GM19240 (cell line): ENCODE results near the gene PTPRD.

Source experiments
- DNase-seq: peaks from one replicate; pipeline ENCODE4 v3.0.0; 2011; ENCODE audit warnings: low spot score; ENCODE audit not compliant: insufficient read length

Gene PTPRD

DNA sequence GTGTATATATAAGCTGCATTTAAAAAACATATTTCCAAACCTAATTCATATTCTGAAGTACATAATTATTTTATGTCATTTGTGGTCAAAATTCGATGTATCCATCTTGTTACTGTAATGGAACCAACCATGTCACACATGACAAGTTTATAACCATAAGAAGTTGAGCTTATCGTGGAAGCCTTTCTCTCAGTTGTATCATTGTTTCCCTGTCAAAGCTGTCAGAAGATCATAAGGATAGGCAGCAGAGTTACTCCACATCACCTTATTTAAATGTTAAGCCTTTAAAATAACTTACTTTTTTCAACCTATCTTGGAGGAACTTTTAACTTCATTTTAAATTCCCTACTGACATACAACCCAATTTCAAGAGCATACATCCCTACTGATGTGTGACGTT is 841.5 kb downstream of the PTPRD start:
- DNase-seq, result no peak

DNA sequence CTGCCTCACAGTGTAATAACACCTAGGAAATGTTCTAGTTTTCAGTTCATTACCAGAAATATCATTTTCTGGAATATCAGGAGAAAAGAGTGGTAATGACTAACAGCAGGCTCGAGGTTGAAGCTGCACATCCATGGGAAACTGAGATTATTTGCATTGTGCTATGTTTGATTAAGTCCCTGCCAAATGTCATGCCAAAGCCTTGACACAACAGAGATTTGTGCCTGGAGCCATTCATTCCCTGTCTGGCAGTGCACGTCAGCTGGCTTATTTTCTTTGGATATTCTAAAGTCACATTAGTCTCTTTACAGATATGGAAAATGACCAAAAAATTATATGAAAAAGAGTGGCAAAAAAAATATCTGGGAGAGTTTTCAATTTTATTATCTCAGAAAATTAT is 848.0 kb downstream of the PTPRD start:
- DNase-seq, result no peak

DNA sequence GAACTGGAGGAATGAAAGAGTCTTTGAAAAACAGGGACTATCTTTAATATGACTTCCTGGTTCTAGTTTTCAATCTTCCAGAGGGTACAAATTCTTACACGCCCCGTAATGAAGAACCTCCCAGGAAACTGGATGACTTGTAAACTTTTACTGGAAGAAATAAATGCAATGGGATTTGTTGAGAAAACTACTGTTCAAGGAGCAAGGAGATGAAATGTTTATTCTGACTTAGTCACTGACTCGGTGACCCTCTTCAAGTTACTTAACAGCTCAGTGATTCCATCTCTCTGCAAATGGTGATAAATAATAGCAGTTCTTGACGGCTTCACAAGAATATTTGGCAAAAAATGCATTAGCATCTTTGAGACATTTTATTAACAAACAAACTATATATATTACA is 858.6 kb downstream of the PTPRD start:
- DNase-seq, result no peak

DNA sequence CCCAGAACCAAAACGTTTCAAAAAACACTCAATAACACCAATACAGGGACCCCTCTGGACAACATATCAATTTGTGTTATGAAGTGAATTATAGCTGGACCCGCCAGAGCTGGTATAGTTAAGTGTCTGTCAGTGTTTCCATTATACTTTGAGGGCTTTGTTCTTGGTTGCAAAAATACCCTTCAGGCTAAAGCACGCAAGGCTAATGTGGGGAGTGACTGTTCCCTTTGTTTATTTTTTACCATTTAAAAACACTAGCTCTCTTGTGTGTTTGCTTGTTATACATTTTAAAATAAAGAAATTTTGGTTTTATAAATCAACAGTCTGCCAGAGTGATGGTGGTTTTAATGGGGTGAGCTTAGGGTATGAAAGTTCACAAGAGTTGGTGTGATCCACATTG is 859.5 kb downstream of the PTPRD start:
- no peak for DNase-seq

DNA sequence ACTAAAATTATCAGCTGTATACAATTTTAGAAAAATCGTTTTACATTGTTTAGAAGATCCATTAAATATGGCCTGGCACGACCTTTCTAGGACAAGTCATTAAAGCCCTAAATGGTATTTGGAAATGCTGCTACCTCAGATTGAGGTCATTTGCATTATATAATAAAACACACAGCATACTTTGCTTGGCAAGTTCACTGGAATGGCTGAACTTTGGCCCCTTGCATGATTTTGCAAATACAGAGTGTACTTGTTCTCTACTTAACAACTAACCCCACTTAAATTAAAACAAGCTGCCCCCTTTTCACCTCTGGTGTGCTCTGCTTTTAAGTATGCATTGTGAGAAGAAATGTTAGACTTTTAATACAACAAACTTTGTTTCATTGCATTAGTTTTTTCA is 860.1 kb downstream of the PTPRD start:
- DNase-seq, result no peak

DNA sequence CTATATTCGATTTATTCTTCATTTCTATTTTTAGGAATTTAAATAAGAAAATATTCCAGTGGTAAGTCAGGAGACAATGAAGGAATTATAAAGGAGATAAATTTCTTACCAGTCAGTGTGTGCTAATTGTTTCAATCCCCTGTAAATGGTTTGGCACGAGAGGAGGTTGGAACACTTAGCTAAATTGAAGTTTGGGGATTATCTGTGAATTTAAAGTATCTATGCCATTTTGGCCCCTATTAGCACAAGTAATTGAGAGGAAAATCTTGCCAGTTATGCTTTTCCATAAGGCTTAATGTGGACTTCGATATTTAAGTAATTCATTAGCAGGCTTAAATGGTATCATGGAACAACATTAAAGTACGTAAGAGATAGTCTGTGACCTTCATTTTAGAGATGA is 860.8 kb downstream of the PTPRD start:
- no peak for DNase-seq

DNA sequence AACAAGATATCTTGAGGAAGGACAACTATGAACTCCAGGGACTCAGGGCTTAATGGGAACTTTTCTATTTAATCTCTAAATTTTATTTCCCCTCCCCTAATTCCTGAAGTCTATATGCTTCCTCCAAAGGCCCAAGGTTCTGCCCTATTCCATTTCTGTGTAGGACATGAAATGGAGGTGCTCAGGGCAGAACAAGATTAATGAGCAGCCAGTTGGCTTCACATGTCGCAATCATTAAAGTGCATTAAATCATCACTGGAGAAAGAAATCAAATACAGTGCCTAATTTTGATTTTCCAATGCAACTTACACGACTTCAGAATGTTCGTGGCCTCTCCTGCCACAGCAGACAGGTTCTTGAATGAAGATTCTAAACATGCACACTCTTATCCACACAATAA is 862.1 kb downstream of the PTPRD start:
- no peak for DNase-seq

DNA sequence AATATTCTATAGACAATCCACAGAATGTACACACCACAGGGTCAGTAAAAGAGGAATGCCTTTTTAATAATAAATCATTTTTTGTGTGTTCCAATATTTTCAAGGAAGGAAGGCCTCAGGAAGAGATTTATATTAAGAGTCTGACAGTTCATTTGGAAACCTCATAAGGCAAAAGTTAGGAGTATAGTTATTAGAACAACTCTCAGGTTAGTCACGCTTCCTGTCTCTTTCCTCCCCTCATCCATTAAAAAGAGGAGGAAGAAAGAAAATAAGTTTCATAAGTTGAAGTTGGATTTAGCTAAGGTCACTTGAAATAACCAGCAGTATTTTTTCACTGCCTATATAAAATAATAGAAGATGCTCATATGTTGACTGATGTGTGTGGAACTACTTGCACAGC is 863.2 kb downstream of the PTPRD start:
- DNase-seq, result no peak

DNA sequence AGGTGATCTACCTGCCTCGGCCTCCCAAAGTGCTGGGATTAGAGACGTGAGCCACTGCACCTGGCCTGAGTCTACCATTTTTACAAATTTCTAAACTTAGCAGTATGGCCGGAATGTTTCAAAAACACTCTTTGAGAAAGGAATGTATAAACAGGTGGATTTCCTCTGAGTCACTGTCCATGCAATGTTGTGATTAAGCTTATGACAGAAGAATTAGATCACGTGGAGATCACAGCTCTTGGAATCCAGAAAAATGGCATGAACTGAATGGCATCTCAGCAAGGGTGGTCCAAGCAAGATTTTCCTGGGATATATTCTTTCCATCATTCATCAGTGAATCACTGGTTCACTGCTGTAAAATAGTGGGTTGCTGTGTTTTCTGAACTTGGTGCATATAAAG is 865.0 kb downstream of the PTPRD start:
- DNase-seq, result no peak

DNA sequence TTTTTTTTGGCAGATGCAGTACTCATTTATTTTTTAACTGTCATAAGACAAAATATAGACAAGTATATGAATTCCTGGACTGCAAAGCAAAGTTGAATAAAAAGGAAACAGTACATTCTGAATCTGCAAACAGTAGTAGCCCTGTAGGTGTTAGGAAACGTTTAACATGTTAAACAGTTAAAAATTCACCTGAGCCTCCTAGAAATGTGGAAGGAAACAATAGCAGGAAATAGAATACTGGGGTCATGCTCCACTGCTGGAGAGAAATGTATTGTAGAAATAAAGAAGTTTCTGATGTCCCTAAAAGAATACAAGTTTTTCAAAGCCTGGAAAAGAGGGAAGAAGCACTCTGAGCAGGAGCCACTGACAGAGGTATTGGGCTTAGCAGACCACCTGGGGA is 866.0 kb downstream of the PTPRD start:
- no peak for DNase-seq

DNA sequence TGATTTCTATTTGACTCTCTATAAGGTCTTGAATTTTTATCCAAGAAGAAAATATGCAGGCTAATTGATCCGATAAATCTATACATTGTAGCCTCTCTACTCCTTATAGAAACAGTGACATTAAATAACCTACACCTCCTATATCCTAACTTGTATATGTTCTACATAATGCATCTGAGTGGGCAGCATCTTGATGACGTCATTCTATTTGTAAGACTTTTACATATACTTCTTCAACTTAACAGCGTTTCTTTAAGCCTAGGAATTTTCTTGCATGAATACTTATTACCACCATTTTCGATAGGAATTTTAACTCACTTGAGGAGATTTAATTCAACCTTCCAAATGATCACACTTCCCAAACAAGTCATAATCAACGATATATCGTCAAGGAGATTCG is 869.0 kb downstream of the PTPRD start:
- no peak for DNase-seq

DNA sequence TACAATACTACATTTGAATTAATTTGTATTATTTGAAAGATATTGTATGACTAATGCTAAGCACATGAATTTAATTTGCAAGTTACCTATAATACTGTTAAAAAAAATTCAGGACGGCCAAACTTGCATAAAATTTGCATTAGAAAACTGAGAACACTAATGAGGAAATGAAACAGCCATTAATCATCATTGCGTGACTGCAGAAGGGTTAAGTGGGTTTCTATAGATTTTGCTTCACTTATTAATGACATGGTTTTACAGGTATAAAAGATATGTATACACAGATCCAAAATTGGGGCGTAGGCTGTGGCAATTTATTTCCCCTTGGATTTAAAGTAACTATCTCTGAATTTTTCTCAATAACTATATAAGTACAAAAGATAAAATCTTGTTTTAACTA is 882.6 kb downstream of the PTPRD start:
- DNase-seq, result no peak

DNA sequence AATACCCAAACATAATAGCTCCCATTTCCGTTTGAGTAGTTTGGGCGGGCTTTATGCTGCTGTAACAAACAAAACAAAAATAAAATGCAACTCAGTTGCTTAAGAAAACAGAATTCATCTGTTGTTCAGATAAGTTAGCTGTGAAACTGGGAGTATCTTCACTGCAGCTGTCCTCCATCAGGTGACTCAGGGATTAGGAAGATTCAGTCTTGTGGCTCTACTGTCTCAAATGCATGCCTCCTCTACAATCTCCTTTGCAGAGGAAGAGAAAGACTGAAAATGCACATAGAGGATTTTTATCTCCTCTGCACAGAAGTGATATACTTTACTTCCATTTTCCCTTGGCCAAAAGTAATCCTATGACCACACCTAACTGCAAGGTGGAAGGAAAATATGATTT is 883.7 kb downstream of the PTPRD start:
- DNase-seq, result no peak

DNA sequence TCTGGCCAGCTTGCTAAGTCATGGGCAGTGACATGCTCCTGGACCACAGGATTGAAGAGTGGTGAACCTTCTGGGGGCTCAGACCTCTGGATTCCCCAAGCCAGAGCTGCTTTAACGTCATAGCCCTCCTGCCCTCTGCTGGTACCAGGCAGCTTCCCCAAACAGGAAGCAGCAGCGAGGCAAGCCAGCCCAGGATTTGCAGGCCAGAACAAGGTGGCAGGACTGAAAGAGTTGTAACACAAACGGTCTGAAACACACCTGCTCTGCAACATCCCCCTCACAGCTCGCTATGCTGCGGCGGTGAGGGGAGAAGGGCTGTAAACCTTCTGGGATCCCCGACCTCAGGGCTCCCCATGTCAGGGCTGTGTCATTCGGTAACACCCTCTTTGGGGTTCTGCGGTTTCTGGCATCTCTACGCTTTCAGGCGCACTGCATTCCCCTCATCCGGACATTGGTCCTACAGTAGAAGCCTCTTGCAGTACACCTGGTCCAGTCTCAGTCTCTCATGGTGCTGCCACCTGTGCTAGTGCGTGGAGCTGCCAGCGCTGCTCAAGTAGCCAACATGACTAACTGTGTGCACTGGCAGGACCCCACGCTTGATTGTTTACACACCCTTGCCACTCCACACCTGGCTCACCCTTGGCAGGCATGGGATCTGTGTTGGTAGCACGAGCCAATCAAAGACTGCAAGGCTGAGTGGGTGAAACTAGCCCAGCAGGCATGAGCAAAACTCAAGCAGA is 893.3 kb downstream of the PTPRD start:
- no peak for DNase-seq

DNA sequence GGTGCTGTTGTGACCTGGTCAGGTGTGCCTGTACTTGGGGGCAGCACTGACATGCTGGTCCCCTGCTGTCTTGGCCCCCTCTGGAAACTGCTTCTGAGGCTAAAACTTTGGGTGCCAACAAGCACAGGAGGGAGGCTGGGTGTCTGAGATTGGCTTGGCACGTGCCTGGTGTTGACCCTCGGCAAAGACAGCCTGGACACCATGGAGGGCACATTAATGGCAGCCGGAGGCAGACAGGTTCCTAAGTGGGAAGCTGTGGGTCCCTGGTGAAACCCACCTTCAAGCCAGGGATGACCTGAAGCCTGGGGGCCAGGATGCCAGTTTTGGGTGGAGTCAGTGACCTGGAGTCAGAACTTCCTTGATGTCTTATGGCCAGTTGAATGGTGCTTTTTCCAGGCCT is 894.1 kb downstream of the PTPRD start:
- DNase-seq, result no peak

DNA sequence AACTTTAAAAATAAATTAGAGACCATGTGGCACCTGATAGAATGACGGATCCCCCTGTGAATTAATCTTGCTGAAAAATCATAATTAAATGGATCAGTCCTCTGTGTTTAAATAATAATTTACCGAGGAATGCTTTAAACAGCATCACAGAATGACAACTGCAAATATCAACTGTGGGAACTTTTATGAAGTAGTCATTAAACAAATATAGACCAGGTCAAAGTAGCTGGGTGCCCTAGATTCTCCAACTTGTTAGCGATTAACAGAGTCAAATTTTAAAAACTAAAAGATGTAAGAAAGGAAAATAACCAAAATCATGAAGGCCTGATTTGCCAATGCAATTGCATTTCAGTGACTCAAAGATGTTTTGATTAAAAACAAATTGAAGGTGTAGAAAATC is 933.4 kb downstream of the PTPRD start:
- DNase-seq, result no peak

DNA sequence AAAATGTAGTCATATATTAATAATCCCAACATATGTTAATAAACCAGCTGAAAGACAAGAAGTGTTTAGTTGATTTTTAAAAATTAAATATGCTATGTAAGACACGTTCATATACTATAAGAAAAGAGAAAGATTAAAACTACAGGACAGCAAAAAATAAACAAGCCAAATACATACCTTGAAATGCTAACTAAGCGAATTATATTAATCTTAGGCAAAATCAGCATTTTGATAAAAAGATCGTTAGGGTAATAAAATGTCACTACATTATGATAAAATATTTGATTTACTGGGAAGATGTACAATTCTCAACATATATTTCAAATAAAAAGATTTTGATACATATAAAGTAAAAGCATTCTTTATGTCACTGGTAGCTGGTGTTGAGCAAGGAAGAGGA is 938.3 kb downstream of the PTPRD start:
- DNase-seq, result no peak

DNA sequence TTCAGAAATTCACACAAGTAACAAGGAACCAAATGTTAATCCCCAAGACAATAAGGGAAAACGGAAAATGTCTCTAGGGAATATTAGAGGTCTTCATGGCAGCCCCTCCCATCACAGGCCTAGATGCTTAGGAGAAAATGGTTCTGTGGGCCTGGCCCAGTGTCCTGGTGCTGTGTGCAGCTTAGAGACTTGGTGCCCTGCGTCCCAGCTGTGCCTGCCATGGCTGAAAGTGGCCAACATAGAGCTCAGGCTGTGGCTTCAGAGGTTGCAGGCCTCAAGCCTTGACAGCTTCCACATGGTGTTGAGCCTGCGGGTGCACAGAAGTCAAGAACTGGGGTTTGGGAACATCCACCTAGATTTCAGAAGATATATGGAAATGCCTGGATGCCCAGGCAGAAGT is 942.3 kb downstream of the PTPRD start:
- DNase-seq, result no peak

DNA sequence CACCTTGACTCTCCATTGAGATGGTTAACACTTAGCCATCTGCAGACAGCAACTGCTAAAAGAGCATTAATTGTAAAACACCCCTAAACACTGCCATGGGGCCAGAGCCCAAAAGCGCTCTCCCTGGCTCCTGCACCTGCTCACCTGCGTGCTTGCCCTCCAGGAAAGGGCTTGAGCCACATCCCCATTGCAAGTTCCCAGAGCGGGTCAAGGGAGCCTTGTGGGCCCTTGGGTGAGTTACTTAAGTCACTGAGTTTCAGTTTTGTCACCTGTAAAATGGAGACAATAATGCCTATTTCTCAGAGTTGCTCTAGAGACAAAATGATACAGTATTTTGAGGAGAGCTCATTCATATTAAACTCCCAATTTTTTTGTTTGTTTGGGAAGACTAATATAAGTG is 967.8 kb downstream of the PTPRD start:
- no peak for DNase-seq

DNA sequence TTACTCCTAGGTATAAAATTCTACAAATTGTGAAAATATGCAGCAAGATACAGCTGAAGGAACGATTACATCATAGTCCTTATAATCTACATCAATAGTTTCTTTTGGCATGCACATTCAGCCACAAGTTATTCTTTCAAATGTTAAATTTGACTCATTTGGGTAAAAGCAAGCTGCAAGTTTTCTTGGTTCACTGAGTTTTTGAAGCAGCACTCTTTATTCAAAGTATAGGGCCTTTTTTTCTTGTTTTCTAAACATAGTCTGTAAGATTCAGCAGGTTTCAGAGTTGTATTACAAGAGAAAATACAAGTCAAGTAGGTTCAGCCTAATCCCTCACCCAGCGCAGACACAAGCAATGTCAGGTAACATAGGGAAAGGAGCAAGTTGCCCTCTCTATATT is 981.5 kb downstream of the PTPRD start:
- DNase-seq, result no peak

DNA sequence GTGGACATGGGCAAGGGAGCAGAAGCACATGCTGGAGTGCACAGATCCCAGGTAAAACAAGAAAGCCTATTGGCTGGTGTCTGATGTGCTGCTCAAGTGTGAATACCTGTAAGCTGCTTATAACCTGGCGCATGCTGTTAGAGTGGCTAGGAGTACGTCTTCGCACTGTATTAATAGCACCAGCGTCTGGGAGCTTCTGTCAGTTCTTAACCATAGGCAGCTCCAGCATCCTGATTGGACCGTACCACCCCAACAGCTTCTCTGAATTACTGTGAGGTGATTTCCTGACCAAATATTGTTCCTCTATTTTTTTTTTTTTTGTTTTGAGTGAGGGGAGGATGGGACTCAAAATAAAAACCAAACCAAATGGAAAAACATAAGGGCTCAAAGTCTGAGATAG is 987.6 kb downstream of the PTPRD start:
- no peak for DNase-seq

DNA sequence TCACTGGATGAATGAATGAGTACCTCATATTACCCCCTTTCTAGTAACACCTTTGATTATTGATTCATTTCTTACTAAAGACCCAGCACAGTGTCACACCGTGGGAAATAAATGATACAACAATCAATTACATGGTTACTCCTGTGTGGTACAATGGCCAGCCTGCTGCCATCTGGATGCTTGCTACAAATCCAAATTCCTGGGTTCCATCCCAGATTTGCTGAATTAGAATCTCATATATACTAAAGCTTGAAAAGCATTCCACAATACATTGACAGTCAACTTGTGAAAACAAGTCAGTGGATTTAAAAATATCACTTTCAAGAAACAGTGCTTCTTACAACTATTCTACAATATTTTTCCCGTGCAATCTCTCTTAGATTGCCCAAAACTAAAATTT is 989.3 kb downstream of the PTPRD start:
- DNase-seq, result no peak

DNA sequence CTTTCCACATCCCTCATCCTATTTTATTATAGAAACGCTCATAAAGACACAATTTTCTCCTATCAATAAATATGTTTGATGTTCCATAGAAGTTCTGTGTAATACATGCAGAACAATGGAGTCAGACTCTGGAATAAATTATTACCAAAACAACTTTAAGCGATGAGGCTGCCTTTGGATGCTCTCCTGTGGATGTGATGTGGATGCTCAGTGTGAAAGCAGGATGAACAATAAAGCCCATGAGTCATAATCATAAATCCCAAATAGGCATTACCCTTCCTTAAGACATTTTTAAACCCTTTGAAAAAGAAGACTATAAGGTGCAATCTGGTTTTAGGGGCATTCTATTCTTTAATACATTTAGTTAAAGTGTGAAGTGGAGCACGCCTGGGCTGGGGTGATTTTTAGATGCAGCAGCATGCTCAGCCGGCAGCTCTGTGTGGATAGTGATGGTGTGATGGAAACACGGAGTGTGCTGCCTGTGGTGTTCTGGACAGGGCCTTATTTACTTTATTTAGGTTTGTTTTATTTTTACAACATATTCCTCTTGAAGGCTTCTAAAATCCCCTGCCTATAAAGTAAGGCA is 991.4 kb downstream of the PTPRD start:
- no peak for DNase-seq

DNA sequence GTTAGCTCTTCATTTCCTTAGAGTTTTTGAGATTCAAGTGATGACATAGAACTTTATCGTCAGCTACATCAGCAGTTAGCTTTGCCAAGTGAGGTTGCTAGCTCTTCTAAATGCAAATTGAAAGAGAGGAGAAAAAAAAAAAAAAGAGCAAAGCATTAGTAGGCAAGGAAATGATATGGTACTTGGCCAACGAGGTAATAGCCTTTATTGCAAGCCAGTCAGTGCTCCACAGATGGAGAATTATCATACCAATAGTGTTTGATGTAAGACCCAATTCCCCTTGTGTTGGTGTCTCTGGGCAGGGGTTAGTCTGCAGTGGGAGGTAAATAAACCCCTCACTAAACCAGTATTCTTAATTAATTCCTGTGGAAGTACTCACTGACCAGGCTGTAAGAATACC is 992.1 kb downstream of the PTPRD start:
- no peak for DNase-seq
